HG03097 (cell line): ENCODE results near the gene FAM81B.

Experiments
- ATAC-seq: cut with Tn5 transposase; IDR thresholded peaks from one replicate; pipeline ENCODE4 v1.9.1; 2021; ENCODE audit not compliant: unreplicated experiment, low FRiP score

The FAM81B gene

GRCh38 chr5:95454536-95454935 lies 63.4 kb downstream of the FAM81B start:
- ATAC-seq: no peak

- ATAC-seq: no peak
These were observed 69.5 kb downstream of the FAM81B start for GRCh38 chr5:95460665-95461064.

- no peak for ATAC-seq
These were observed 80.3 kb downstream of the FAM81B start for GRCh38 chr5:95471487-95471886.

- ATAC-seq: no peak
These were observed 80.8 kb downstream of the FAM81B start for GRCh38 chr5:95471942-95472341.

- ATAC-seq: no peak
These were observed 93.3 kb downstream of the FAM81B start for GRCh38 chr5:95484421-95484820.

- ATAC-seq: no peak
These were observed 95.0 kb downstream of the FAM81B start for GRCh38 chr5:95486191-95486590.

DNA sequence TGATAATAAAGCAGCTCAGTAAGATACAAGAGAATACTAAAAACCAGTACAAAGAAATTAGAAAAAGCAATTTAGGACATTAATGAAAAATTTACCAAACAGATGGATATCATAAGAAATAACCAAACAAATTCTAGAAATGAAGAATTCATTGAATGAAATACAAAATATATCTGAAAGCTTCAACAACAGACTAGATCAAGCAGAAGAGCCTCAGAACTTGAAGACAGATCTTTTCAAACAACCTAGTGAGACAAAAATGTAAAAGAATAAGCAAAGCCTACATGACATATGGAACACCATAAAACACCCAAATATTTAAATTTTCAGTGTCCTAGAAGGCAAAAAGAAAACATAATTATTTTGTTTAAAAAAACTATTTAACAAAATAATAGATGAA lies 96.7 kb downstream of the FAM81B start:
- no peak for ATAC-seq
